GM12892 (cell line): ENCODE measurements around the gene KAZN.

ENCODE experiments used
- POLR2A ChIP-seq: IDR thresholded peaks from 2 replicates; pipeline ENCODE4 v1.6.1; 2011; ENCODE audit warnings: low read depth, low read length, control low read depth
- POLR2AphosphoS5 ChIP-seq: IDR thresholded peaks from 2 replicates; pipeline ENCODE4 v1.6.1; 2011; ENCODE audit warnings: low read depth, low read length, control low read depth
- TAF1 ChIP-seq: IDR thresholded peaks from 2 replicates; pipeline ENCODE4 v1.6.1; 2011; ENCODE audit warnings: low read depth, mild to moderate bottlenecking, control low read depth, low read length, borderline replicate concordance

DNA sequence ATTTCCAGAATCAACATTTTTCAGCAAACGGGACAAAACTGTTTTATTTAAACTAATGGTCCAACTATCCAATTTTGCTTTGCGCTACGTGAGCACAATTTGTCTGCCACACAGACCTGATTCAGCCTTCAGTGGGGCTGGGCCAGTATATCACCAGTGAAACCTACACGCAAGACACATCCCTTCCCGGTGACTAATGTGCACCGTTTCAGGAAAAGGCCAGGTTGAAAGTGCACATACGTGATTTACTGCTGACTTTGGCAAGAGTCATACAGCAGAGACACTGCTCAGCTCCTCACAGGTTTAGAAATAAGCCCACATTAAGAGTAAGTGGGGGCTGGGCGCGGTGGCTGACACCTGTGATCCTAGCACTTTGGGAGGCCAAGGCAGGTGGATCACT is 550.0 kb downstream of the KAZN start:
- no peak for TF ChIP-seq POLR2A
- no peak for TF ChIP-seq POLR2AphosphoS5
- TF ChIP-seq TAF1 = no peak
